WERI-Rb-1 (cell line): ENCODE results near the gene COPS6.

Source experiments
- DNase-seq: peaks from one replicate; pipeline ENCODE4 v3.0.0-alpha.2; 2020
- H3K27ac ChIP-seq: fragments of 250-450 bp; sonication (Bioruptor Pico); 2 replicates; pipeline ENCODE4 v1.5.1; 2020; ENCODE audit warnings: mild to moderate bottlenecking, moderate library complexity
- H3K27me3 ChIP-seq: fragments of 250-450 bp; sonication (Bioruptor Pico); 2 replicates; pipeline ENCODE4 v1.5.1; 2021; ENCODE audit warnings: mild to moderate bottlenecking, low read depth, moderate library complexity; ENCODE audit not compliant: insufficient read depth, severe bottlenecking
- H3K36me3 ChIP-seq: fragments of 250-450 bp; sonication (Bioruptor Pico); 2 replicates; pipeline ENCODE4 v1.5.1; 2020; ENCODE audit warnings: mild to moderate bottlenecking, moderate library complexity
- H3K4me3 ChIP-seq: 2 replicates; pipeline ENCODE4 v1.5.1; 2011; ENCODE audit warnings: low read depth, mild to moderate bottlenecking, control low read depth, low read length
- H3K9me3 ChIP-seq: fragments of 250-450 bp; sonication (Bioruptor Pico); 2 replicates; pipeline ENCODE4 v1.5.1; 2021; ENCODE audit warnings: mild to moderate bottlenecking, moderate library complexity; ENCODE audit not compliant: severe bottlenecking
- TF ChIP-seq, protein P1 (sequence below): IDR thresholded peaks from 2 replicates; pipeline ENCODE4 v1.5.1; 2011; ENCODE audit warnings: low read depth, mild to moderate bottlenecking, control low read depth, inconsistent platforms, low read length

Gene COPS6

DNA sequence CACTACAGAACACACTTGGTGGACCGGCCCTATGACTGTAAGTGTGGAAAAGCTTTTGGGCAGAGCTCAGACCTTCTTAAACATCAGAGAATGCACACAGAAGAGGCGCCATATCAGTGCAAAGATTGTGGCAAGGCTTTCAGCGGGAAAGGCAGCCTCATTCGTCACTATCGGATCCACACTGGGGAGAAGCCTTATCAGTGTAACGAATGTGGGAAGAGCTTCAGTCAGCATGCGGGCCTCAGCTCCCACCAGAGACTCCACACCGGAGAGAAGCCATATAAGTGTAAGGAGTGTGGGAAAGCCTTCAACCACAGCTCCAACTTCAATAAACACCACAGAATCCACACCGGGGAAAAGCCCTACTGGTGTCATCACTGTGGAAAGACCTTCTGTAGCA is 24.6 kb upstream of the COPS6 start:
- TF ChIP-seq, protein P1, sequence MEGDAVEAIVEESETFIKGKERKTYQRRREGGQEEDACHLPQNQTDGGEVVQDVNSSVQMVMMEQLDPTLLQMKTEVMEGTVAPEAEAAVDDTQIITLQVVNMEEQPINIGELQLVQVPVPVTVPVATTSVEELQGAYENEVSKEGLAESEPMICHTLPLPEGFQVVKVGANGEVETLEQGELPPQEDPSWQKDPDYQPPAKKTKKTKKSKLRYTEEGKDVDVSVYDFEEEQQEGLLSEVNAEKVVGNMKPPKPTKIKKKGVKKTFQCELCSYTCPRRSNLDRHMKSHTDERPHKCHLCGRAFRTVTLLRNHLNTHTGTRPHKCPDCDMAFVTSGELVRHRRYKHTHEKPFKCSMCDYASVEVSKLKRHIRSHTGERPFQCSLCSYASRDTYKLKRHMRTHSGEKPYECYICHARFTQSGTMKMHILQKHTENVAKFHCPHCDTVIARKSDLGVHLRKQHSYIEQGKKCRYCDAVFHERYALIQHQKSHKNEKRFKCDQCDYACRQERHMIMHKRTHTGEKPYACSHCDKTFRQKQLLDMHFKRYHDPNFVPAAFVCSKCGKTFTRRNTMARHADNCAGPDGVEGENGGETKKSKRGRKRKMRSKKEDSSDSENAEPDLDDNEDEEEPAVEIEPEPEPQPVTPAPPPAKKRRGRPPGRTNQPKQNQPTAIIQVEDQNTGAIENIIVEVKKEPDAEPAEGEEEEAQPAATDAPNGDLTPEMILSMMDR: no peak
- Histone ChIP-seq H3K36me3 (peaks cover 63% of the 10 kb centered on the region), H3K9me3 (no peaks in the 10 kb centered on the region), H3K27me3 (no peaks in the 10 kb centered on the region), H3K27ac (peak overlapping the region; percentile 29; the same call in 1 of the 2 replicates), H3K4me3 (no peak overlapping the region)
- no peak for DNase-seq

DNA sequence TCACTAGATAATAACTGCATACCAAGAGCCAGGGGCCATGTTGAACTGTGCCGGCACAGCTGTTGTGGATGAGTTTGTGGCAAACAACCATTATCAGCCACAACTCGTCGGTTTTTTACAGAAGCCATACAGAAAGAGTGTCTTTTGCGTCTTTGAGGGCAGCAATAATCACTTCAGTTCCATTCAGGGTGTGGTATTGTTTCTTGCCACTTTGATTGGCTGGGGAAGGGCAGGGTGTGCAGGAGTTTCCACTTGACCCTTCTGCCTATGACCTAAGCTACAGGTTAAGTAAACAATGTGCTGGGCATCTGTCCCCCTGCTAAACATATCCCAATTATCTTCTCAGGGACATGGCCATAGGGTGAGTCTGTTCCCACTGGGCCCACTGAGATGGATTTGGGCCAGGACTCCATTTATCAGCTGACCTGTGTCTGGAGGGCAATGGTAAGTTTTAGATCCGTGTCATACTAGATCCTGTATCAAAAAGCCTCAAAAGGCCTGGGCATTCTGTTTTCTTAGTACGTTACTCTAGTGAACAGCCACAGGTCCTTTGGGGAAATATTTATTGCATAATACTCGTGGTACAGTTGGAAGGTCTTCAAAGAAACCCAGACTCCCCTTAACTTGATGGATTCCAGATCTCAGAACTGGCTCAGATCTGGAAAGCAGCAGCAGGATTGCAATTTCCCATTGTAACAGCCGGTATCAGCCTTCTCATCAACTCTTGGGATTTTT is 23.1 kb upstream of the COPS6 start:
- peaks cover 5% of the 10 kb centered on the region for H3K9me3 ChIP-seq
- no peaks in the 10 kb centered on the region for H3K27me3 ChIP-seq
- H3K36me3 ChIP-seq: peaks cover 67% of the 10 kb centered on the region
- H3K4me3 ChIP-seq: no peak overlapping the region
- TF ChIP-seq, protein P1: no peak
- no peak for DNase-seq
- no peak overlapping the region for H3K27ac ChIP-seq

DNA sequence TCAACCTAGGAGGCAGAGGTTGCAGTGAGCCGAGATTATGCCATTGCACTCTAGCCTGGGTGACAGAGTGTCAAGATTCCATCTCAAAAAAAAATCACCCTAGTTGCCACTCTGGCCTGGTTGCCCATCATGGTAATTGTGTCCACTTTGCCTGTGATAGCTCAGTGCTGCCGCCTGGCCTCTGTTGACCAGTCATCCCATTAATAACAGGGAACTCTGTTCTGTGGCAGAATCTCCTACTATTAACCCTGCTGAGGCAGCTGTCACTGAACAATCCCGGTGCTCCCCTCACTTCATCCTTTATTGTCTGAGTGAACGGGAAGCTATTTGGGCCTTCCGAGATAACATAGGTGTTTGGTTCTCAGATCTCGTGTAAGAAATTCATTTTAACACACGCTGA is 21.8 kb upstream of the COPS6 start:
- Histone ChIP-seq H3K36me3 (peaks cover 70% of the 10 kb centered on the region), H3K27ac (no peak overlapping the region), H3K27me3 (no peaks in the 10 kb centered on the region), H3K4me3 (no peak overlapping the region), H3K9me3 (peaks cover 18% of the 10 kb centered on the region)
- no peak for DNase-seq
- TF ChIP-seq, protein P1: no peak

GRCh38 chr7:100069991-100070390 is 18.8 kb upstream of the COPS6 start:
- Histone ChIP-seq H3K27ac (no peak overlapping the region), H3K9me3 (peaks cover 33% of the 10 kb centered on the region), H3K4me3 (no peak overlapping the region), H3K36me3 (peaks cover 89% of the 10 kb centered on the region), H3K27me3 (no peaks in the 10 kb centered on the region)
- TF ChIP-seq, protein P1: no peak
- DNase-seq: no peak

- DNase-seq: no peak
- H3K27me3 ChIP-seq: no peaks in the 10 kb centered on the region
- peaks cover 33% of the 10 kb centered on the region for H3K9me3 ChIP-seq
- no peak overlapping the region for H3K27ac ChIP-seq
- TF ChIP-seq, protein P1: no peak
- no peak overlapping the region for H3K4me3 ChIP-seq
- peaks cover 90% of the 10 kb centered on the region for H3K36me3 ChIP-seq
Observed at GRCh38 chr7:100071018-100071723, 17.6 kb upstream of the COPS6 start.
